ENCODE results near the gene SLC13A2.

SLC13A2 gene

GRCh38 chr17:28469376-28469775, 4.1 kb upstream of the SLC13A2 start:
- peaks cover 0 to 5% (median 0%) of the 10 kb centered on the region in 5 donors for H3K4me1 ChIP-seq (ENCODE audit: control insufficient read depth in 5 of 5, insufficient read depth in 5 of 5, low read length in 5 of 5)
- H3K4me3 ChIP-seq (ENCODE audit: low read depth in 1 of 5, low read length in 5 of 5), result no peak overlapping the region
- H3K27me3 ChIP-seq (ENCODE audit: control insufficient read depth in 5 of 5, insufficient read depth in 4 of 5, low read length in 5 of 5), result peaks cover 0 to 16% (median 3%) of the 10 kb centered on the region in 5 donors
- H3K27ac ChIP-seq (ENCODE audit: low read depth, low read length), result no peak overlapping the region
- H3K9ac ChIP-seq (ENCODE audit: low read length in 5 of 5), result no peak overlapping the region
- H3K9me3 ChIP-seq (ENCODE audit: control insufficient read depth in 5 of 5, low read length in 5 of 5), result no peaks in the 10 kb centered on the region
- no peaks in the 10 kb centered on the region for H3K36me3 ChIP-seq (ENCODE audit: control insufficient read depth in 5 of 5, insufficient read depth in 5 of 5, low read length in 5 of 5)

GRCh38 chr17:28470266-28470913, 3.1 kb upstream of the SLC13A2 start:
- H3K9ac ChIP-seq (ENCODE audit: low read length in 5 of 5), result no peak overlapping the region
- H3K36me3 ChIP-seq (ENCODE audit: control insufficient read depth in 5 of 5, insufficient read depth in 5 of 5, low read length in 5 of 5), result no peaks in the 10 kb centered on the region
- H3K27ac ChIP-seq (ENCODE audit: low read depth, low read length), result no peak overlapping the region
- H3K4me3 ChIP-seq (ENCODE audit: low read depth in 1 of 5, low read length in 5 of 5), result no peak overlapping the region
- peaks cover 0 to 10% (median 3%) of the 10 kb centered on the region in 5 donors for H3K27me3 ChIP-seq (ENCODE audit: control insufficient read depth in 5 of 5, insufficient read depth in 4 of 5, low read length in 5 of 5)
- H3K9me3 ChIP-seq (ENCODE audit: control insufficient read depth in 5 of 5, low read length in 5 of 5), result no peaks in the 10 kb centered on the region
- H3K4me1 ChIP-seq (ENCODE audit: control insufficient read depth in 5 of 5, insufficient read depth in 5 of 5, low read length in 5 of 5), result peaks cover 0 to 5% (median 0%) of the 10 kb centered on the region in 5 donors

GRCh38 chr17:28470914-28471366, 2.5 kb upstream of the SLC13A2 start:
- H3K4me1 ChIP-seq (ENCODE audit: control insufficient read depth in 5 of 5, insufficient read depth in 5 of 5, low read length in 5 of 5), result peaks cover 0 to 4% (median 0%) of the 10 kb centered on the region in 5 donors
- no peaks in the 10 kb centered on the region for H3K9me3 ChIP-seq (ENCODE audit: control insufficient read depth in 5 of 5, low read length in 5 of 5)
- no peak overlapping the region for H3K9ac ChIP-seq (ENCODE audit: low read length in 5 of 5)
- H3K4me3 ChIP-seq (ENCODE audit: low read depth in 1 of 5, low read length in 5 of 5), result no peak overlapping the region
- no peaks in the 10 kb centered on the region for H3K36me3 ChIP-seq (ENCODE audit: control insufficient read depth in 5 of 5, insufficient read depth in 5 of 5, low read length in 5 of 5)
- peaks cover 0 to 5% (median 3%) of the 10 kb centered on the region in 5 donors for H3K27me3 ChIP-seq (ENCODE audit: control insufficient read depth in 5 of 5, insufficient read depth in 4 of 5, low read length in 5 of 5)
- no peak overlapping the region for H3K27ac ChIP-seq (ENCODE audit: low read depth, low read length)

GRCh38 chr17:28471531-28472342, 1.7 kb upstream of the SLC13A2 start:
- Histone ChIP-seq H3K9me3 (ENCODE audit: control insufficient read depth in 5 of 5, low read length in 5 of 5) (no peaks in the 10 kb centered on the region), H3K4me3 (ENCODE audit: low read depth in 1 of 5, low read length in 5 of 5) (no peak overlapping the region), H3K4me1 (ENCODE audit: control insufficient read depth in 5 of 5, insufficient read depth in 5 of 5, low read length in 5 of 5) (no peaks in the 10 kb centered on the region), H3K27ac (ENCODE audit: low read depth, low read length) (no peak overlapping the region), H3K9ac (ENCODE audit: low read length in 5 of 5) (no peak overlapping the region), H3K36me3 (ENCODE audit: control insufficient read depth in 5 of 5, insufficient read depth in 5 of 5, low read length in 5 of 5) (no peaks in the 10 kb centered on the region), H3K27me3 (ENCODE audit: control insufficient read depth in 5 of 5, insufficient read depth in 4 of 5, low read length in 5 of 5) (peaks cover 0 to 5% (median 3%) of the 10 kb centered on the region in 5 donors)

- H3K27ac ChIP-seq (ENCODE audit: low read depth, low read length), result no peak overlapping the region
- H3K36me3 ChIP-seq (ENCODE audit: control insufficient read depth in 5 of 5, insufficient read depth in 5 of 5, low read length in 5 of 5), result no peaks in the 10 kb centered on the region
- H3K27me3 ChIP-seq (ENCODE audit: control insufficient read depth in 5 of 5, insufficient read depth in 4 of 5, low read length in 5 of 5), result peaks cover 0 to 5% (median 3%) of the 10 kb centered on the region in 5 donors
- no peaks in the 10 kb centered on the region for H3K9me3 ChIP-seq (ENCODE audit: control insufficient read depth in 5 of 5, low read length in 5 of 5)
- no peak overlapping the region for H3K9ac ChIP-seq (ENCODE audit: low read length in 5 of 5)
- no peak overlapping the region for H3K4me3 ChIP-seq (ENCODE audit: low read depth in 1 of 5, low read length in 5 of 5)
- H3K4me1 ChIP-seq (ENCODE audit: control insufficient read depth in 5 of 5, insufficient read depth in 5 of 5, low read length in 5 of 5), result no peaks in the 10 kb centered on the region
These were observed 460 bp upstream of the SLC13A2 start for GRCh38 chr17:28472871-28473497.

DNA sequence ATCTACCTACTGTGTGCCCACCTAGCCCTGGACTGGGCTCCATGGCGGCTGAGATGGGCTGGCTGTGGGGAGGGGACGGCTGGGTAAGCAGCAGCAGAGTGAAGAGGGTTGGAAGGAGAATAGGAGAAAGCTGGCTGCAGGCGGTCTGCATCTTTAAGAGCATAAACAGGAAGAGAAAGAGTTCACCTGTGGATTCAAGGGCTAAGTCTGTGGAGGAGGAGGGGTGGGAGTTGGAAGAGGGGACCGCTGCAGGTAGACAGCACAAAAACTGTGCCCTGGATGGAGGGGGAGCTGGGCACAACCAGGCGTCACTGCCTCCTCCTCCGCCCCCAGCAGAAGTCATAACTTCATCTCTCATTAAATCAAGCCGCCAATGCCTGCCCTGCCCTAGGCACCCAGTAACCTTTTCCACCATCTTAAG, 677 bp downstream of the SLC13A2 start:
- Histone ChIP-seq H3K36me3 (ENCODE audit: control insufficient read depth in 5 of 5, insufficient read depth in 5 of 5, low read length in 5 of 5) (no peaks in the 10 kb centered on the region), H3K9ac (ENCODE audit: low read length in 5 of 5) (no peak overlapping the region), H3K4me1 (ENCODE audit: control insufficient read depth in 5 of 5, insufficient read depth in 5 of 5, low read length in 5 of 5) (no peaks in the 10 kb centered on the region), H3K27me3 (ENCODE audit: control insufficient read depth in 5 of 5, insufficient read depth in 4 of 5, low read length in 5 of 5) (peaks cover 0 to 5% (median 3%) of the 10 kb centered on the region in 5 donors), H3K4me3 (ENCODE audit: low read depth in 1 of 5, low read length in 5 of 5) (no peak overlapping the region), H3K27ac (ENCODE audit: low read depth, low read length) (no peak overlapping the region), H3K9me3 (ENCODE audit: control insufficient read depth in 5 of 5, low read length in 5 of 5) (no peaks in the 10 kb centered on the region)

DNA sequence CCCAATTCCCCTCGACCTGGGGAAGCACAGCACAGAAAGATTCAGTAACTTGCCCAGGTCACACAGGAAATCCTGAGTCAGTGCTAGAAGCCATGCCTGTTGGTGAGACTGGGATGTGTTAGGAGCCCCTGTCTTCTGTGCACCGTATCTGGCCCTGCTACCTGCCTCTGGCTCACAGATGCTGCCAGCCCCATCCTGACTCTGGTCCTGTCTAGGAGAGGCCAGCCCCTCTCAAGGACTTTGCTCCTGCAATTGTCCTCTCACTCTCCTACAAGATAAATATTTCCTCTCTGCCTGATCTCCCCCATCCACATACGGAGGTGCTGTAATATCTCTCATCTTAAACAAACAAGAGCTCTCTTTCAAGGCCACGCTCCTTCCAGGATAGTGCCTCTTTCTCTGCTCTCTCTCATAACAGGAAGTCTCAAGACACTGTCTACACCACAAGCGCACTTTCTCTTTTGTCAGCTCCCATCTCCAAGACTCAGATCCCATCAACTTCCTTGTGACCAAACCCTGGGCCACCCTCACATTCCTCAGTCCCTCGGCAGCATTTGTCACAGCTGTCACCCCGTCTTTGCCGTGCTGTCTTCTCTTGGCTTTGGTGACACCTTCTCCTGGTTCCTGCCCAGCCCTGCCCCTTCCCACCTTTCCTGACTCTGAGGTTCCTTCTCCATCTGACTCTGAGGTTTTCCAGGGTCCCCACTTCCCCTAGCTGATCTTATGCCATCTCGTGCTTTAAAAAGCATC, 1.9 kb downstream of the SLC13A2 start:
- Histone ChIP-seq H3K4me1 (ENCODE audit: control insufficient read depth in 5 of 5, insufficient read depth in 5 of 5, low read length in 5 of 5) (no peaks in the 10 kb centered on the region), H3K9me3 (ENCODE audit: control insufficient read depth in 5 of 5, low read length in 5 of 5) (no peaks in the 10 kb centered on the region), H3K9ac (ENCODE audit: low read length in 5 of 5) (no peak overlapping the region), H3K27me3 (ENCODE audit: control insufficient read depth in 5 of 5, insufficient read depth in 4 of 5, low read length in 5 of 5) (peaks cover 0 to 5% (median 0%) of the 10 kb centered on the region in 5 donors), H3K36me3 (ENCODE audit: control insufficient read depth in 5 of 5, insufficient read depth in 5 of 5, low read length in 5 of 5) (no peaks in the 10 kb centered on the region), H3K27ac (ENCODE audit: low read depth, low read length) (no peak overlapping the region), H3K4me3 (ENCODE audit: low read depth in 1 of 5, low read length in 5 of 5) (no peak overlapping the region)

DNA sequence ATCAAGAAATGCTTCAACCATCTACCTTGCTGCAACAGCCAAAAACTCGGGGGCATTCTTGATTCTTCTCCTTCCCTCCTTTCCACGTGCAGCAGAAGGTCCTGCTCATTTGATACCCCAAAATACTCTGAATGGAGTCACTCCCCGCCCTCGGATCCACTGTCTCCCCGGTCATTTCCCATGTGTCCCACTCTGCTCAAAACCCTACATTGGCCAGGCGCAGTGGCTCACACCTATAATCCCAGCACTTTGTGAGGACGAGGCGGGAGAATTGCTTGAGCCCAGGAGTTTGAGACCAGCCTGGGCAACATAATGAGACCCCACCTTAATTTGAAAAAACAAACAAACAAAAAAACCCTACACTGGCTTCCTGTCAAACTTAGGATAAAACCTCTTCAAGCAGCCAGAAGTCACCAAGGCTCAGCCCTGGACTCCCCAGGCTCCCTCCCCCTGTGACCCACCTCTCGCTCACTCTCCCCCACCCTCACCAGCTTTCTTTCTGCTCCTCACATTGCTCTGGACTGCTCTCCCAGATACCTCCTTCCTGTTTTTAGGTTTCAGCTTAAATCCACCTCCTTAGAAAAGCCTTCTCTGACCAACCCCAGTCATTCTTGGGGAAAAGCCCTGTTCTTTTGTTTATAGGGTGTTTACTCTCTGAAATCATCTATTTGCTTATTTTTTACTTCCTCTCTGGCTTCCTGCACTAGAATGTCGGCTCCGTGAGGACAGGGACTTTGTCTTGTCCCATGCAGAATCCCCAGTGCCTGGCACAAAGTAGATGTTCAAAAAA, 2.8 kb downstream of the SLC13A2 start:
- Histone ChIP-seq H3K9ac (ENCODE audit: low read length in 5 of 5) (no peak overlapping the region), H3K9me3 (ENCODE audit: control insufficient read depth in 5 of 5, low read length in 5 of 5) (no peaks in the 10 kb centered on the region), H3K4me3 (ENCODE audit: low read depth in 1 of 5, low read length in 5 of 5) (no peak overlapping the region), H3K4me1 (ENCODE audit: control insufficient read depth in 5 of 5, insufficient read depth in 5 of 5, low read length in 5 of 5) (no peaks in the 10 kb centered on the region), H3K27me3 (ENCODE audit: control insufficient read depth in 5 of 5, insufficient read depth in 4 of 5, low read length in 5 of 5) (peaks cover 0 to 5% (median 0%) of the 10 kb centered on the region in 5 donors), H3K27ac (ENCODE audit: low read depth, low read length) (no peak overlapping the region), H3K36me3 (ENCODE audit: control insufficient read depth in 5 of 5, insufficient read depth in 5 of 5, low read length in 5 of 5) (no peaks in the 10 kb centered on the region)

- H3K4me3 ChIP-seq (ENCODE audit: low read depth in 1 of 5, low read length in 5 of 5), result no peak overlapping the region
- H3K4me1 ChIP-seq (ENCODE audit: control insufficient read depth in 5 of 5, insufficient read depth in 5 of 5, low read length in 5 of 5), result no peaks in the 10 kb centered on the region
- no peaks in the 10 kb centered on the region for H3K36me3 ChIP-seq (ENCODE audit: control insufficient read depth in 5 of 5, insufficient read depth in 5 of 5, low read length in 5 of 5)
- H3K9me3 ChIP-seq (ENCODE audit: control insufficient read depth in 5 of 5, low read length in 5 of 5), result no peaks in the 10 kb centered on the region
- no peak overlapping the region for H3K27ac ChIP-seq (ENCODE audit: low read depth, low read length)
- peaks cover 0 to 8% (median 0%) of the 10 kb centered on the region in 5 donors for H3K27me3 ChIP-seq (ENCODE audit: control insufficient read depth in 5 of 5, insufficient read depth in 4 of 5, low read length in 5 of 5)
- no peak overlapping the region for H3K9ac ChIP-seq (ENCODE audit: low read length in 5 of 5)
These were observed 4.5 kb downstream of the SLC13A2 start for GRCh38 chr17:28477928-28478327.

Measured in subcutaneous abdominal adipose tissue (tissue), 5 donors.